ENCODE results near the gene FZR1. TPM values are rescaled to one million over a fixed set of nuclear protein-coding genes. Genes with fewer than 3 reads are reported as not detected.

FZR1 gene
- total RNA-seq, 1 experiment from 2014 or later: 51.4 TPM

DNA sequence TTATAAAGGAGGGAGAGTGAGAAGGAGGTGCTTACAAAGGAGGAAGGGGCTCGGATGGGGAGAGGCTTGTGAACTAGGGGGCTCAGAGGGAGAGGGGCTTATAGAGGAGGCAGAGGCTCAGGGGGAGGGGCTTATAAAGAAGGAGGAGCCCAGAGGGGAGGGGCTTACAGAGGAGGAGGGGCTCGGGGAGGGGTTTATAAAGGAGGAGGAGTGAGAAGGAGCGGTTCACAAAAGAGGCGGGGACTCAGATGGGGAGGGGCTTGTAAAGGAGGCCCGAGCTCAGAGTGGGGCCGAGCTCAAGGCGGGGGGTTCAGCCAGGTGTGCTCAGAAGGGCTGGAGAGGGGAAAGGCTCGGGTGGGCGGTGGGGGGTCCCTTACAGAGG is 26.3 kb upstream of the FZR1 start:
- no peak overlapping the region for H3K9ac ChIP-seq (ENCODE audit: extremely low read depth, insufficient read length, low read length)
- WGBS (ENCODE audit: extremely low coverage, insufficient read length, low lambda C conversion rate): no CpG with 5 or more reads among the region's 9 CpGs
- H3K18ac ChIP-seq (ENCODE audit: insufficient read length, low read depth, low read length): no peak overlapping the region
- TF ChIP-seq, protein P1, sequence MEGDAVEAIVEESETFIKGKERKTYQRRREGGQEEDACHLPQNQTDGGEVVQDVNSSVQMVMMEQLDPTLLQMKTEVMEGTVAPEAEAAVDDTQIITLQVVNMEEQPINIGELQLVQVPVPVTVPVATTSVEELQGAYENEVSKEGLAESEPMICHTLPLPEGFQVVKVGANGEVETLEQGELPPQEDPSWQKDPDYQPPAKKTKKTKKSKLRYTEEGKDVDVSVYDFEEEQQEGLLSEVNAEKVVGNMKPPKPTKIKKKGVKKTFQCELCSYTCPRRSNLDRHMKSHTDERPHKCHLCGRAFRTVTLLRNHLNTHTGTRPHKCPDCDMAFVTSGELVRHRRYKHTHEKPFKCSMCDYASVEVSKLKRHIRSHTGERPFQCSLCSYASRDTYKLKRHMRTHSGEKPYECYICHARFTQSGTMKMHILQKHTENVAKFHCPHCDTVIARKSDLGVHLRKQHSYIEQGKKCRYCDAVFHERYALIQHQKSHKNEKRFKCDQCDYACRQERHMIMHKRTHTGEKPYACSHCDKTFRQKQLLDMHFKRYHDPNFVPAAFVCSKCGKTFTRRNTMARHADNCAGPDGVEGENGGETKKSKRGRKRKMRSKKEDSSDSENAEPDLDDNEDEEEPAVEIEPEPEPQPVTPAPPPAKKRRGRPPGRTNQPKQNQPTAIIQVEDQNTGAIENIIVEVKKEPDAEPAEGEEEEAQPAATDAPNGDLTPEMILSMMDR (conservative IDR thresholded peaks at IDR 0.05): no peak
- H4K8ac ChIP-seq (replicated peaks; ENCODE audit: insufficient read length, low read depth, low read length): no peak overlapping the region
- H4K91ac ChIP-seq (ENCODE audit: insufficient read length, low read depth, low read length): no peak overlapping the region
- H2BK15ac ChIP-seq (ENCODE audit: low read depth, low read length): no peak overlapping the region
- peak; percentile 71 for DNase-seq
- no peak overlapping the region for H3K14ac ChIP-seq (ENCODE audit: insufficient read depth, low read length)
- no peak overlapping the region for H2BK5ac ChIP-seq (ENCODE audit: insufficient read length, low read length)
- H3K9me3 ChIP-seq (ENCODE audit: control insufficient read depth, low read depth, low read length): no peaks in the 10 kb centered on the region
- no peak overlapping the region for H3K4me2 ChIP-seq (ENCODE audit: insufficient read depth, insufficient read length, low read length)
- Mint-ChIP-seq H3K27me3 (ENCODE audit: low read depth) (peaks cover 7% of the 10 kb centered on the region), H3K27ac (no peak overlapping the region), H3K4me3 (0 out of 5 replicates have a peak overlapping the region, but pooled peaks of 1 of the 2 experiments have one; percentile 44), H3K36me3 (ENCODE audit: insufficient read depth in 1 of 3, low read depth in 3 of 3) (no peaks in the 10 kb centered on the region; a peak in 1 of 7 replicates), H3K9me3 (peaks cover 0 to 8% of the 10 kb centered on the region in 2 experiments; a peak in 1 of 5 replicates), H3K4me1 (peaks cover 8 to 23% of the 10 kb centered on the region in 2 experiments)
- H3K23ac ChIP-seq (ENCODE audit: insufficient read length, low read depth, low read length): no peak overlapping the region
- no peak overlapping the region for H2BK120ac ChIP-seq (ENCODE audit: low read depth, low read length, poor library complexity, severe bottlenecking)
- no peak overlapping the region for H4K5ac ChIP-seq (ENCODE audit: insufficient read length, low read depth, low read length)
- H3K4ac ChIP-seq (ENCODE audit: low read depth, low read length): no peak overlapping the region
- H2AFZ ChIP-seq (ENCODE audit: low read length): no peak overlapping the region
- no peak overlapping the region for H2BK20ac ChIP-seq (ENCODE audit: low read depth, low read length, poor library complexity, severe bottlenecking)
- H3K23me2 ChIP-seq (ENCODE audit: insufficient read length, low read depth, low read length, poor library complexity, severe bottlenecking): peaks cover 4% of the 10 kb centered on the region
- H3K56ac ChIP-seq (ENCODE audit: insufficient read length, low read depth, low read length): no peak overlapping the region
- no peak overlapping the region for H3K27ac ChIP-seq (ENCODE audit: insufficient read length, low read depth, low read length)
- no peak overlapping the region for H2AK5ac ChIP-seq (ENCODE audit: insufficient read length, low read length)
- no peaks in the 10 kb centered on the region for H3K27me3 ChIP-seq (ENCODE audit: insufficient read depth, low read length)
- H2BK12ac ChIP-seq (ENCODE audit: insufficient read length, low read depth, low read length): no peak overlapping the region
- no peaks in the 10 kb centered on the region for H3K4me1 ChIP-seq (ENCODE audit: insufficient read depth, low read length)
- H3K79me1 ChIP-seq (ENCODE audit: insufficient read depth, low read depth, low read length, poor library complexity, severe bottlenecking): no peaks in the 10 kb centered on the region
- no peaks in the 10 kb centered on the region for H4K20me1 ChIP-seq (ENCODE audit: control insufficient read depth, insufficient read depth, insufficient read length)
- H3T11ph ChIP-seq (ENCODE audit: low read length): no peak overlapping the region
- no peaks in the 10 kb centered on the region for H3K79me2 ChIP-seq (ENCODE audit: insufficient read depth, low read length)

All from H9 (cell line).